Stimulated activated naive B cell treated with anti-CD40 and anti-IgM and Interleukin-4, amounts not matched to agents 10 μg/mL and 1 μg/mL and 100 μg/mL, for 72 hours (primary cell): Measurements from ENCODE around the gene DENND6B.
"Not testable (repeated sequence)": the region's sequence is repeated elsewhere in the genome, so short reads cannot be mapped to it uniquely, and the experiment has no call there.

Experiments
- ATAC-seq, 2 donors: fragments of 150-1000 bp; cut with Tn5 transposase; replicated peaks; 2 replicates each; pipeline ENCODE4 v1.10.0; 2021; ENCODE audit warnings: moderate library complexity in 1 of 2
- DNase-seq: peaks from one replicate; pipeline ENCODE4 v3.0.0; 2021
- H3K27ac Mint-ChIP-seq: one replicate; pipeline ENCODE4 v1.8.0; 2022; ENCODE audit warnings: mild to moderate bottlenecking, mixed read lengths
- H3K27me3 Mint-ChIP-seq, 2 donors: one replicate each; pipeline ENCODE4 v1.8.0; 2022; ENCODE audit warnings: mixed read lengths in 2 of 2
- H3K36me3 Mint-ChIP-seq, 2 donors: one replicate each; pipeline ENCODE4 v1.8.0; 2022; ENCODE audit warnings: mixed read lengths in 2 of 2, mild to moderate bottlenecking in 1 of 2
- H3K4me1 Mint-ChIP-seq, 2 donors: one replicate each; pipeline ENCODE4 v1.8.0; 2022; ENCODE audit warnings: mixed read lengths in 2 of 2, mild to moderate bottlenecking in 1 of 2
- H3K4me3 Mint-ChIP-seq, 2 donors: one replicate each; pipeline ENCODE4 v1.8.0; 2022; ENCODE audit warnings: mild to moderate bottlenecking in 2 of 2, mixed read lengths in 2 of 2, moderate library complexity in 1 of 2
- H3K9me3 Mint-ChIP-seq, 2 donors: one replicate each; pipeline ENCODE4 v1.8.0; 2022; ENCODE audit warnings: mixed read lengths in 2 of 2, mild to moderate bottlenecking in 1 of 2

Gene DENND6B

GRCh38 chr22:50326225-50326955 is 422 bp downstream of the DENND6B start:
- DNase-seq: no peak
- H3K4me1 Mint-ChIP-seq: peaks cover 11 to 21% of the 10 kb centered on the region in 2 donors
- H3K36me3 Mint-ChIP-seq: no peaks in the 10 kb centered on the region
- ATAC-seq: no peak
- H3K27me3 Mint-ChIP-seq: peaks cover 10 to 12% of the 10 kb centered on the region in 2 donors
- H3K9me3 Mint-ChIP-seq: no peaks in the 10 kb centered on the region
- H3K4me3 Mint-ChIP-seq: peak overlapping the region; percentile 87 to 88
- H3K27ac Mint-ChIP-seq: peak overlapping the region; percentile 91

DNA sequence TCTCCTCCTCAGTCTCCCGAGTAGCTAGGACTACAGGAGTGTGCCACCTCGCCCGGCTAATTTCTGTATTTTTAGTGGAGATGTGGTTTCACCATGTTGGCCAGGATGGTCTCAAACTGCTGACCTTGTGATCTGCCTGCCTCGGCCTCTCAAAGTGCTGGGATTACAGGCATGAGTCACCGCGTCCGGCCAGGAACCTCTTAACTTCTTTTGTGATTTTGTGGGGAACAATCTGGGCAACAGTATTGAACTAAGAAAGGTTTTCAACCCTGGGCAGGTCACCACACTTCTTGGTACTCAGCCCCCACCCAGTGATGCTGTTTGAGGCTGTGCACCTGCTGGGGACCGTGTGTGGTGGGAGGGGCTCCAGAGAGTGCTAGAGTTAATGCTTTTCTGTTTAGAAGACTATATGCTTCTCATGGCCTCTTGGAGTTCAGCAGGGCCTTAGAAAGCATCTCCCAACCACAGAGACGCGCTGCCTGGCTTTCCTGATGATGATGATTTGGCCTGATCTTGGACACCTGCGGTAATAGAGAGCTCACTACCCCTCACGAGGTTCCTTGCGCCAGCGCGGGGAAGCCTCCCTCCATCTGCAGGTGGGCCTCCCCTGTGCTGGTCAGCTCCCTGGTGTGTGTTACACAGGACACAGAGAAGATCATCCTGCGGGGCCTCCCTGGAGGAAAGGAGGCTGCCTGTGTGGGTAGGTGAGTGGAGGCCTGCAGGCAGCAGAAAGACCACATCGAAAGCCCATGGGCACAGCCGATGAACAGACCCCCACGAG is 1.2 kb downstream of the DENND6B start:
- DNase-seq (no peak), ATAC-seq (no peak)
- peaks cover 11 to 21% of the 10 kb centered on the region in 2 donors for H3K4me1 Mint-ChIP-seq
- no peaks in the 10 kb centered on the region for H3K36me3 Mint-ChIP-seq
- H3K27ac Mint-ChIP-seq: peak overlapping the region; percentile 79
- H3K9me3 Mint-ChIP-seq: no peaks in the 10 kb centered on the region
- peak overlapping the region; percentile 87 to 88 for H3K4me3 Mint-ChIP-seq
- peaks cover 10 to 12% of the 10 kb centered on the region in 2 donors for H3K27me3 Mint-ChIP-seq

- no peak overlapping the region for H3K4me3 Mint-ChIP-seq
- ATAC-seq: no peak
- no peaks in the 10 kb centered on the region for H3K9me3 Mint-ChIP-seq
- H3K36me3 Mint-ChIP-seq: no peaks in the 10 kb centered on the region
- peaks cover 10 to 12% of the 10 kb centered on the region in 2 donors for H3K27me3 Mint-ChIP-seq
- no peak for DNase-seq
- no peak overlapping the region for H3K27ac Mint-ChIP-seq
- H3K4me1 Mint-ChIP-seq: peaks cover 12 to 16% of the 10 kb centered on the region in 2 donors
Measured at GRCh38 chr22:50323900-50324299, 2.9 kb downstream of the DENND6B start.

DNA sequence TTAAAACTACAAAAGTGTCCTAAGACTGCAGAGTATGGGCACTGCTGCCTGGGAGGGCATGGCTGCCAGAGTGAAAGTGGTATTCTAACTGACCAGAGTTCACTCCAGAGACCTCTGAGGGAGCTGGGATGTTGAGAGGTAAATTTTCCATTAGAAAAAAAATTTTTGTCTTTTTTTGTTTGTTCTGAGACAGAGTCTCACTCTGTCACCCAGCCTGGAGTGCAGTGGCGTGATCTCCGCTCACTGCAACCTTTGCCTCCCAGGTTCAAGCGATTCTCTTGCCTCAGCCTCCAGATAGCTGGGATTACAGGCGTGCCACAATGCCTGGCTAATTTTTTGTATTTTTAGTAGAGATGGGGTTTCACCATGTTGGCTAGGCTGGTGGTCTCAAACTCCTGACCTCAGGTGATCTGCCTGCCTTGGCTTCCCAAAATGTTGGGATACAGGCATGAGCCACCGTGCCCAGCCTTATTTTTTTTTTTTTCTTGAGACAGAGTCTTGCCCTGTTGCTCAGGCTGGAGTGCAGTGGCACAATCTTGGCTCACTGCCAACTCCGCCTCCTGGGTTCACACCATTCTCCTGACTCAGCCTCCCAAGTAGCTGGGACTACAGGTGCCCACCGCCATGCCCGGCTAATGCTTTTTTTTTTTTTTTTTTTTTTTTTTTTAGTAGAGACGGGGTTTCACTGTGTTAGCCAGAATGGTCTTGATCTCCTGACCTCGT is 4.3 kb downstream of the DENND6B start:
- peaks cover 10 to 12% of the 10 kb centered on the region in 2 donors for H3K27me3 Mint-ChIP-seq
- not testable (repeated sequence) for H3K4me3 Mint-ChIP-seq, H3K36me3 Mint-ChIP-seq, DNase-seq, H3K27ac Mint-ChIP-seq, H3K9me3 Mint-ChIP-seq, ATAC-seq
- H3K4me1 Mint-ChIP-seq: peaks cover 12 to 13% of the 10 kb centered on the region in 2 donors

- Mint-ChIP-seq H3K9me3 (no peaks in the 10 kb centered on the region), H3K4me1 (peaks cover 2 to 9% of the 10 kb centered on the region in 2 donors), H3K27ac (no peak overlapping the region), H3K36me3 (no peaks in the 10 kb centered on the region), H3K4me3 (no peak overlapping the region), H3K27me3 (peaks cover 5% of the 10 kb centered on the region in 2 donors)
- no peak for DNase-seq
- ATAC-seq: no peak
Measured at GRCh38 chr22:50320671-50321325, 6.0 kb downstream of the DENND6B start.

GRCh38 chr22:50320116-50320515 is 6.7 kb downstream of the DENND6B start:
- no peaks in the 10 kb centered on the region for H3K36me3 Mint-ChIP-seq
- DNase-seq (no peak), ATAC-seq (no peak)
- peaks cover 6 to 13% of the 10 kb centered on the region in 2 donors for H3K4me1 Mint-ChIP-seq
- H3K4me3 Mint-ChIP-seq: no peak overlapping the region
- no peaks in the 10 kb centered on the region for H3K9me3 Mint-ChIP-seq
- H3K27me3 Mint-ChIP-seq: no peaks in the 10 kb centered on the region
- no peak overlapping the region for H3K27ac Mint-ChIP-seq

DNA sequence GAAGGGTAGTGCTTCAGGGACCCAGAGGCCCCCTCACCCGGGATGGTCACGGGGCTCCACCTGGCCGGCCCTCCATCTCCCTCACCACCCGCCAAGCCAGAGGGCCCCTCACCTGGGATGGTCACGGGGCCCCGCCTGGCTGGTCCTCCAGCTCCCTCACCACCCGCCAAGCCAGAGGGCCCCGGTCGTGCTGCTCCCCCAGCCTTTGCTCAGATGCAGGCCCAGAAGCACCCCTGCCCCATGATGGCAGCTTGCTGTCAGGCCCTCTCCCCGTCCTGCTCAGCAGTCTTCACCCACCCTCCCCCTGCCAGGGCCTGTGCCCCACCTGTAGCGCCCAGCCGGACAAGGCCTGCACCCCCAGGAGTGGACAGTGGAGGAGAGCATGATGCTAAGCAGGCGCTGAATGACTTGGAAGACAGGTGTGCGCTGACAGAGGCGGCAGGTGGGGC is 7.3 kb downstream of the DENND6B start:
- Mint-ChIP-seq H3K36me3 (no peaks in the 10 kb centered on the region), H3K4me3 (no peak overlapping the region), H3K27me3 (no peaks in the 10 kb centered on the region), H3K9me3 (no peaks in the 10 kb centered on the region), H3K27ac (no peak overlapping the region), H3K4me1 (peaks cover 12 to 17% of the 10 kb centered on the region in 2 donors)
- DNase-seq (no peak), ATAC-seq (no peak)

DNA sequence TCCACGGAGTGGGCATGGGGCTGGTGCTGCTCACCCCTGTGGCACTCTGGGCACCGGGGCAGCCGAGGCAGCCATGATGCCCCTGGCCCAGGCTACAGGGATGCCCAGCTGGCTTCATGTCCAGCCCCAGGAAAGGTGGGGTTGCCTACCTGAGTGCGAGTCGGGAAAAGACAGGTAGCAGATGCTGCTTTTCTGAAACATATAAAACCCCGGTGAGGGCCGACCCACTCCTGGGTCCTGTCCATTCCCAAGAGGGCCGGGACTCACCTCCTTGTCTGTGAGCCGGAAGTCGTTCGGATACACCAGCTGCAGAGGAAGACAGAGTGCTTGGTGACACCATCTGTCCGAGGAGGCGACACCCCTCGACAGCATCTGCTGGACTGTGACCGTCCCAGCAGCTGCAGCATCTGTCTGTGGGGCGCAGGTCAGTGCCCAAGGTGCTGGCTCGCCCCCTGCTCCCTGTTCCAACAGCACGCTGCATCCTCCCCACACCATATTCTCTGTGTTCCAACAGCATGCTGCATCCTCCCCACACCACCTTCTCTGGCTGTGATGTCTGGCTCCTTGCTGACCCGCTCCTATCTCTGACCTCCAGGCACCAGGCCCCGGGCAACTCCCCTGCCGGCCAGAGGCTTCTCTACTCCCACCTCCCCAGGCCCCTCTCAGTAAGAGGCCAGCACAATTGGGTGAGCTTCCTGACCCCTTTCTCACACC is 8.0 kb downstream of the DENND6B start:
- Mint-ChIP-seq H3K27ac (peak overlapping the region; percentile 57), H3K4me1 (peaks cover 19 to 22% of the 10 kb centered on the region in 2 donors), H3K9me3 (no peaks in the 10 kb centered on the region), H3K27me3 (no peaks in the 10 kb centered on the region), H3K36me3 (no peaks in the 10 kb centered on the region), H3K4me3 (no peak overlapping the region)
- DNase-seq (no peak), ATAC-seq (no peak)

DNA sequence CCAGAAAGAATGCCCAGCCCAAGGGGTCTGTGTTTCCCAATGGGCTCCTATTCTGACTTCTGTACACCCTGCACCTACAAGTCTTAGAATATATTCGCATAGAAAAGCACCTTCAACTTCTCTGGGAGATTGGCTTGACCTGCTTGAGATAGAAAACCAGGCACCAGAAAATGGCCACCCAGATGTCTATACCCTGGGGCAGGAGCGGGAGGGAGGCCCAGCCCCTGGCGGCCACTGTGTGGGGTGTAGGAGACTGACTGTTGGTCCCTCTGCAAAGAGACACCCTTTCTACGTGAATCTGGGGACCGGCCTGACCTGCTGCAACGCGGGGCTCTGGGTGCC is 8.5 kb downstream of the DENND6B start:
- Mint-ChIP-seq H3K36me3 (no peaks in the 10 kb centered on the region), H3K4me1 (peaks cover 23 to 26% of the 10 kb centered on the region in 2 donors), H3K27me3 (no peaks in the 10 kb centered on the region), H3K9me3 (no peaks in the 10 kb centered on the region), H3K4me3 (no peak overlapping the region), H3K27ac (no peak overlapping the region)
- ATAC-seq: no peak
- no peak for DNase-seq

DNA sequence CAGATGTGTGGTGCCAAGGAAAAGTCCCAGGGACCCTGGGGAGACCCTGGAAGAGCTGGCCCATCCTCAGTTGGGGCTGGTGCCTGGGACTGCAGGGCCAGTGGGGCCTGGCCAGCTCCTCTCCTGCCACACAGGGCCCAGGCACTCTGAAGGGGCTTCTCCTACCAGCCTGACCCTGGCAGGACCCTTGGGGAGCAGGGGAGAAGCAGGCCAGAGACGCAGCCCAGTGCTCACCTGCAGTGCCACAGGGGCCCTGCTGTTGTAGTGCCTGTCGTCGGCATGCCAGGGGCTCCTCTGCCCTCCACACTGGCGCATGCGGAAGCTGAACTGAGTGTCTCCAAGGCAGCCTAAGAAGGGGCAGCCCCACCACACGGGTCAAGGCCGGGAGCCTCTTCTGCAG is 9.1 kb downstream of the DENND6B start:
- Mint-ChIP-seq H3K36me3 (no peaks in the 10 kb centered on the region), H3K4me1 (peaks cover 23 to 26% of the 10 kb centered on the region in 2 donors), H3K27me3 (no peaks in the 10 kb centered on the region), H3K4me3 (no peak overlapping the region), H3K27ac (no peak overlapping the region), H3K9me3 (no peaks in the 10 kb centered on the region)
- no peak for ATAC-seq
- DNase-seq: no peak

GRCh38 chr22:50317178-50317577 is 9.6 kb downstream of the DENND6B start:
- Mint-ChIP-seq H3K27ac (no peak overlapping the region), H3K27me3 (no peaks in the 10 kb centered on the region), H3K4me3 (no peak overlapping the region), H3K4me1 (peaks cover 23 to 28% of the 10 kb centered on the region in 2 donors), H3K36me3 (no peaks in the 10 kb centered on the region), H3K9me3 (no peaks in the 10 kb centered on the region)
- ATAC-seq: no peak
- no peak for DNase-seq

GRCh38 chr22:50316114-50317065 is 10.4 kb downstream of the DENND6B start:
- no peak for DNase-seq
- Mint-ChIP-seq H3K9me3 (no peaks in the 10 kb centered on the region), H3K4me3 (no peak overlapping the region), H3K27me3 (no peaks in the 10 kb centered on the region), H3K36me3 (no peaks in the 10 kb centered on the region), H3K27ac (no peak overlapping the region), H3K4me1 (peaks cover 27 to 30% of the 10 kb centered on the region in 2 donors)
- no peak for ATAC-seq
